ENCODE results near the gene ZNF827.

The ZNF827 gene

DNA sequence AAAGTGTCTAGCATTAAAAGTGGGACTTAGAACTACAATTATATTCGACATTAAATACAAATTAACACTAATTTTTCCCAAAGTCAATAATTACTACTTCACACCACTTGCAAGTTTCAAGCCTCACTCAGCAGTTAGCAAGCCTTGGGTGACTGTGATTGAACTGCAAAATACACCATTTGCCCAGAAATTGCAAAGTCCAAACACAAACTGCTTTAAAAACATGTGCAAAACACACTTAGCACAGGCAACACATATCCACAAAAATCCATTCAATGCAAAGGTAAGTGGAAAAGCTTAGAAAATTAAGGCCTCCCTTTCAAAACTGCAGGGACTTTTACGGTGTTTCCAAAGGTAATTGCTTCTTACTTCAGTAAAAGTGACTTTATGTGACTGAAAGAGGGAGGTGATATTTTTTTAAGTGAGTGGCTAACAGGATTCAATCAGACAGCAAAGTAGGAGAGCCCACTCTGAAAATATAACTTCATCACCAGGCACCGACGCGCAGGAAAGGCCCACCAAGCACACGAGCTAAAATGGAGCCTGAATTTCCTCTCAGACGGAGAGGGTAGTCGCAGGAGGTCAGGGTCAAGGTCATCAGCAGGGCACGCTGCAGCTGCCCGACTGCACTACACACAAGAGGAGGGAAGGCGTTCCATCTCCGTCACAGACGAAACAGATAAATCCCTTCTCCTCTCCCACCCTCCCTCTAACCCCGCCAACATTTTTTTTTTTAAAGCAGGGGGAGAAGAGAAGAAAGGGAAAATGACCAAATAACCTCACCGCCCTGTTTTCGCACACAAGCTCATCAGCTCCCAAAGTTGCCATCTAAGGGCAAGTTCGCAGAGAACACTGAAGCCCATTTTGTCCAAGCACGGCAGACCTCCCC is 3.1 kb downstream of the ZNF827 start:
- DNase-seq (ENCODE audit: low read depth) = no peak

DNA sequence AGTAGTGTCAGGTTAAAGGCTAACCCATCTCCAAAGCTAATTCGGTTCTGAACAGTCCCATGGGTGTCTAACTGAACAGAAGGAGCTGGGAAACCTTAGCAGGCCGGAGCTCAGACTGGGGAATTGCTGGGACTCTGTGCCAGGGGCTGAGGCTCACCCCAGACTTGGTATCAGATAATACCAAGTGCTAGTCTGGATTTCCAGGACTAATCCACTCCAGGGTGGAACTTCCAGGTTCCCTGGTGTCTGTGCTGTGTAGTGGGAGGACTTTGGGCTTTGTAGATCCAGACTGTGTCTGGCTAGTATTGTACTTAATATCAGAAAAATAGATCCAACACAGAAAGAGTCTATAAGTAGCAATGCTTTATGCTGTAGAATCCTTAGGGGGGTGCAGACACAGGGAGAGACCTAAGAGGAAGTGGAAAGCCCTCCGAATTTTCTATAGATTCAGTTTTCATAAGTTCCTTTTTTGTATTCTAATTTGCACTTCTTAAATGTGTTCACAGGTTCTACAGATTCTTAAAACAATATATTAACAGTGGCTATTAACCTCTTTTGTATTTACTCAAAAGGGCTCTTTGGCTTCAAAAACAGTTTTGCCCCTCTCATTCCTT is 4.1 kb downstream of the ZNF827 start:
- DNase-seq (ENCODE audit: low read depth) = no peak

DNA sequence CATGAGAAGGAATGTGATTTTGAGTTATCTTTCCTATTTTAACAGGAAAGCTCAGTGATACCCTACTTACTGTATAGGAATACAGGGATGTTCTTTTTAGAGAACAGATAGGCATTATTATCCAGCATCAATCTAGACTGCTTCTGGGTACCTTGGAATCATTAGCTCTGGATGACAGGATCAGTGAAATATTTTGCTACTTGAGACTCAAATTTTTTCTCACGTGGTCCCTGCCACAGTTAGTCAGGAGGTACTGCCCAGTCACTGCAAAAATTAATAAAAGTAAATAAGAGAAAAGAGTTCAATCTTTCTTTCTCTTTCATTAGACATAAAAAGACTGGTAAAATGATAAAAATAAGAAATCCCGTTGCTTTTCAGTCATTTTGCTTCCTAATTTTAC is 5.5 kb downstream of the ZNF827 start:
- no peak for DNase-seq (ENCODE audit: low read depth)

DNA sequence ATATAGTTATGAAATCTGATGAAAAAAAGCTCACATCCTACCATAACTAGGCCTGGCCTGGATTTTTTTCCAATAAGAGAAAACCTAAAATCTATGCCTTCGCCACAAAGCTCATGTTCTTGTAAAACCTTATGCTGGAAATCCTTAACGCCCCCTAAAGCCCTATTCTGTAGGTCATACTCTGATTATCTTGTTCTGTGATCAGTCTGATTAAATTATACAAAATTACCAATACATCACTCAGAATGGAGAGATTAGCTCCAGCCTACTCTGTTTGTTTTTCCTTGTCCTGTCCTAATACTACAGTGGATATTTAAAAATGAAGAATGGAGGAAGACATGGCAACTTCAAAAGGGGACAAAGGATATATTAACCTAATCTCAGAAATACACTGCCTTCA is 7.2 kb downstream of the ZNF827 start:
- DNase-seq (ENCODE audit: low read depth) = no peak

DNA sequence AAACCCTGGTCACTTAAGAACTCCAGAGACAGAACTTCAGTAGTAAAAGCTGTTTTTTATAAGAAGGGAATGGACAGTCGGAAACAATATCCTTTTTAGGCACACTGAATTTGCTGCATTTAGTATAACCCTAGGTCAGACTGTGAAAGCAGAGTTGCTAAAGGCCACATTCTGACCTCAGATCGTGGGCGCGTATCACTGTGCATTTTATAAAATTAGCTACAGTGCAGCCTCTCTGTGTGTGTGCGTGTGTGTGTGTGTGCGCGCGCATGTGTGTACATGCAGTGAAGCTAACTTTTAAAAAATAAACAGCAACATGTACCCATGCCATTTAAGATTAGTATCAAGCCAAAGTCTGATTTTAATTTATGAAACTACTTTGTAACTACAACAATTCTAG is 8.0 kb downstream of the ZNF827 start:
- DNase-seq (ENCODE audit: low read depth) = no peak

DNA sequence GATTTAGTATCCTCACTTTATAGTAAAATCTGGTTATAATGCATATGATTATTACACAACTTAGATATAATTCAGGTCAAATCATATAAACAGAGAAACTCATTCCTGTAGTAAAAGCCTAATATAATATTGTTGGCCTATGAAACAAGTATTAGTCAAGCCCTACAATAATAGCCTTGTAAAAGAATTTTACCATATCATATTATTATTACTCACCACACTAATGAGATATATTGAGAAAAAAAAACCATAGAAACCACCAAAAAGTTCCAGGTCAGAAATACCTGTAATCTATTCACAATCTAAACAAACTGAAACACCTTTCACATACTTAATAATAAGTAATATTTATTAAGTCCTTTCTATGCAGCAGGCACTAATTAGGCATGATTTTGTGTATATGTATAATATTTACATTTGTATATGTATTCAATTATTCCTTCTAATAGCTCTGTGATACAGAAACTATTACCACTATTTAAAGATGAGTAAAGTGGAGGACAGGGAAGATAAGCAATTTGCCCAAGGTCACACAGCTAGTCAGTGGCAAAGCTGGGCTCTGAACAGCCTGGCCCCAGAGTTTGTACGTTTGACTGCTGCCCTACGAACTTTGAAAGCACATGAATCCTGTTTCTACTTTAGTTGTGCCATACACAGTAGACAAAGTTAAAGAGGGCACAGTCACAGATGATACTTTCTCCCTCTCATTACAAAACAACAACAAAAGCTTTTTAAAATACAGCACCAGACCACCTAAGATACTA is 9.0 kb downstream of the ZNF827 start:
- DNase-seq (ENCODE audit: low read depth) = no peak

DNA sequence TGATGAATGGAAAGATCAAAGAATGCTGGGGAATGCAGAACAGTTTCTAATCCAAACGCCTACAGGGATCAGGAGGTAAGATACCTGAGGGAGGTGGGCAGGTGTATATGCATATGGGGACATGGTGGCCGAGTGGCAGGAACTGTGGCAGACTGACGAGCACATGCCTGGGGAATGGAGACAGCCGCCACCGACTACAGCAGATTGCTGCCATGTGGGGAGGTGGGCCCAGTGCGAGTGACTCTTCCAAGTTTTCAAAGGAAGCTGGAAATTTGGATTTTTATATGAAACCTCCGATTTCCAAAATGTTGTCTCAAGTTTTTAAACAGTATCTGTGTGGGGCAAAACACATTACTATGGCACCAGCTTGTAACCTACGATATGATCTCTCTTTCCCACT is 9.9 kb downstream of the ZNF827 start:
- no peak for DNase-seq (ENCODE audit: low read depth)

DNA sequence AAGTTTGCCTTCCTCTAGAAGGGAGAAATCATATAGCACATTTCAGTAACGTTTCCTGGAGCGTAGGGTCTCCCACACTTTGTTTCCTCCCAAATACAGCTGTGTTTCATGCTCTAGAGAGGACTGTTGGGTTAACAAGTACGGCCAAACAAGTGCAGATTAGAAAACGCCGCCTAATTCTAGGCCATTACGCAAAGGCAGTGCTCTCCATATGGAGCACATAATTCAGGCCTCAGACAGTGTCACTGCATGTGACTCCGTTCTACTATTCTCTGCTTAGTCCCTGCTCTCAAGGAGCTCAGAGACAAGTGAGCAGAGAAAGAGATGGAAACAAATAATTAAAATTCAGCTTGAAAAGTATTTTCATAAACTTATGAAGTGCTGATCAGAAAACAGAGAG is 11.6 kb downstream of the ZNF827 start:
- DNase-seq (ENCODE audit: low read depth) = no peak

DNA sequence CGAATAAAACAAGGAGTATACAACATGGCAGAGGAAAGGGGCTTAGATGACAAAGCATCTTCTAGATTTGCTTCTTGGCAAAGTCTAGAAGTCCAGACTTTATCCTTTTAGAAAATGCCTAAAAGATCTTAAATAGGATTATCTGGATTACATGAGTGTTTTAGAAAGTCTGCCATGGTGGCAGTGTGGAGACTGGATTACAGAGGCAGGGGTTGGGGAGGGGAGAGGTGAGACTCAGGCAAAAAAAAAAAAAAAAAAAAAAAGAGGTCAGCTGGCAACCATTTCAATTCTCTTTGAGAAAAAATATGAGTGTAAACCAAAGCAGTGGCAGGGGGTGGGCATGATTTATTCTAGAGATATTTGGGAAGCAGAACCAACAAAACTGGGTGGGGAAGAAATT is 17.4 kb downstream of the ZNF827 start:
- no peak for DNase-seq (ENCODE audit: low read depth)

DNA sequence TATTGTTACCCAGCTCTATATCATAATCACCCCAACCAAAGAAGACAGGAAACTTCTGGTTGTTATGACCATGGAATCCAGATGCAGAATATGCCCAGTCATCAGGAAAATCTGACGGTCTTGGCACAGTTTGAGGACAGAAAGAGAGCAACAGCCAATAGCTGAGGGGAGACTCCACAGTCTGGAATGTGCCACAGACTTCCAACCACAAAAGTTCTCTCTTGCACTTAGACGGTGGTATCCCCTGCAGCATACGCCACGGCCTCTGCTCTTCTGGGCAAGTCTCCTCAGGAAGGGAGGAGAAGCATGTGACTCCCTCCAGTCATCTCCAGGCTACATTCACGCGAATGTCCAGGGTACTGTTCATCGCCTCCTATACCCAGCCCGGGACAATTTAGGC is 18.4 kb downstream of the ZNF827 start:
- no peak for DNase-seq (ENCODE audit: low read depth)

DNA sequence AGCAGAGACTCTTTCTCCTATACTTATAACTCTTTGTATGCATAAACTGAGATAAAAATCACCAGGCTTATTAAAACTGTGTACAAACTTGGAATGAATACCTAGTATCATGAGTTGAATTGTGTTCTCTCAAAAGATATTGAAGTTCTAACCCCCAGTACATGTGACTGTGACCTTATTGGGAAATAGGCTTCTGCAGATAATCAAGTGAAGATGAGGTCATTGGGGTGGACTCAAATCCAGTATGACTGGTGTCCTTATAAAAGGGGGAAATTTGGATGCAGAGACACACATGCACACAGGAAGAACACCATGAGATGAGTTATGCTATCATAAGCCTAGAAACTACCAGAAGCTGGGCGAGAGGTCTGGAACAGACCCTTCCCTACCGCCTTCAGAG is 26.2 kb downstream of the ZNF827 start:
- no peak for DNase-seq (ENCODE audit: low read depth)

DNA sequence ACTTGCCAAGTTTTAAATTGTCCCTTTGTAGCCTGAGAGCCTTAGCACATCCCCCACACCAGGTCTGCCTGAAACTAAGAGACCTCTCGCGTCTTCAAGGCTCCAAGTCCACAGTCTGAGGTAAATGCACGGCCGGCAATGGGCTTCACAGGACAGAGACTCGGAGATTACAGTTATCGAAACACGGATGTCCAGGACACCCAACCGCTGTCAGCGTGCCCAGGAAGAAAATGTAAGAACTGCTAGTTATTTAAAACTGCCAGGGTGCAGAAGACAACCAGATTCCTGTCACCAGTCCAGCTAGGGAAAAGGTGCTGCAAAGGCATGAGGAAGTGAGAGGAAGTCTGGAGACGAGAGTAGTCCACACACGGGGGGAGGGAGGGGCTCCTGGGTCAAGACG is 28.9 kb downstream of the ZNF827 start:
- no peak for DNase-seq (ENCODE audit: low read depth)

DNA sequence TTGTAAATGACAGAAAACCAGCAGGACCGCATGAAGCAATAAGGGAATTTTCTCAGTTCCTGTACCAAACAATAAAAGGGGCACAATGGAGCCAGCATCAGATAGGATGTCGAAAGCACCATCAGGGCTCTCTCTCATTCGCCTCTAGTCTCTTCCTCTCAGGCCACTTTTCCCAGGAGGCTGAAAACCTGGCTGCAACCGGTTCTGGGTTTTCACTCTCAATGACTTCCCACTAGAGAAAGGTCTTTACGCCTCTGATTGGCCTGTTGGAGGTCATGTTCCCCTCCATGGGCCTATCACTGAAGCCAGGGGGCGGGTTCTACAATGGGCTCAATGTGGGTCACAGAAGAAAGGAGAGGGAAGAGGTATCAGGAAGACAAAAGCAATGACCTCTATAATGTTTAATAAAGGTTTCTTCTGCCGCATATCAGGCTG is 29.3 kb downstream of the ZNF827 start:
- no peak for DNase-seq (ENCODE audit: low read depth)

DNA sequence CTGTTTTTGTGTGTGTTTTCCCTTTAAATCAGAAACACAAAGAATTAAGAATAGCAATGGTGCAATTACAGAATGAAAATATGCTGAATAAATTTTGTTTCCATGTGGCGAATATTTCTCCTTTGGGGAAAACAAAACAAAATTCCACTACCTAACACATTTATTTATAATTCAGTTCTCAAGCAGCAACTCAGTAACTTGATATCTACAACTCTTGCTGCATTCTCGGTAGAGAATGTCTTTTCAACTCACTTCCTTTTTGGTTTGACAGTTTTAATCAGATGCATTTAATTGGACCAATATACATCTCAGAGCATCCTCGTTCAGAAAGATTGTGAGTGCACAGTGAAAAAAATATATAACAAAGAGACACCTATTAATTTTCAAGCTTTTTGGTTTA is 30.8 kb downstream of the ZNF827 start:
- DNase-seq (ENCODE audit: low read depth) = no peak

DNA sequence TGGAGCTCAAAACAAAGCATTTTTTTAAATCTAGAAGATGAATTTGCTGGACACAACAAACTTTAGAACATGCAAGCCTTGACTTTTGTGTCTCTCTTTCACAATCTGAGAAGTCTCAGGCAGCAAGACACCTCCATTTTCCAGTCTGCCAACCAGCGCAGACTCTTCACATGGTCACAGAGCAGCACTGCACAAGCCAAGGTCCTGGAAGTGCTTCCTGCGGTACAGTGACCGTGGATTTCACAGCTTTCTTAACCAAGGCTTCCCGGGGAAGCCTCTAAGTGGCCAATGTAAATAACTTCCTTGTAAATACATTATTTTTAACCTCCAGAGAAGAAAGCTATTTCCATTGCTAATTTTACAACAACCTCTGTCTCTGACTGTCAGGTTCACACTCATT is 31.2 kb downstream of the ZNF827 start:
- DNase-seq (ENCODE audit: low read depth) = no peak

DNA sequence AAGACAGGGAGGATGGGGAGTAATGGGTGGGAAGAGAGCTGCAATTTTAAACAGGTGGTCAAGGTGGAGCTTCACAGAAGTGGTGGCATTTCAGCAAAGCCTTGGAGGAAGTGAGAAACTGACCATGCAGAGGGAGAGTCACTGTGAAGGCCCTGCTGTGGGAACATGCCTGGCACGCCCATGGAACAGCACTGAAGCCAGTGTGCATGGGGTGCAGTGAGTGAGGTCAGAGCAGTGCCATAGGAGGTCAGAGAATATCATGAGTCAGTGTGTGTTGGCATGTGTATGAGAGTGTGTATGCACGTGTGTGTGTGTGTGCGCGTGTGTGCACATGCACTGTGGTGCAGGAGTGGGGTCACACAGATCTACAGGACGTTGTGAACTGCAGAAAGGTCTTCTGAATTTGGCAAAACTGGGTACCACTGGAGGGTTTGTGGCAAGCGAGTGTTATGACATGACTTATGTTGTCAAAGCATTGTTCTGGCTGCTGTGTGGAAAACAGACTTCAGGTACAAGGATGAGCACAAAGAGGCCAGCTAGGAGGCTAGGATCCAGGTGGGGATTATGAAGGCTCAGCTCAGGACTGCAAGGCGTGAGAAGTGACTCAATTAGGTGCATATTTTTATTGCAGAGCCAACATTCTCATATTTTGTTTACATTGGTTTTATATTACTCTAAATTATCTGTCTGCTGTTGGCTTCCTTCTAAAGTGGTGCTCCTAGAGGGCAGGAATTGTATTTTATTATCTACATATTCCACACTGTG is 34.0 kb downstream of the ZNF827 start:
- no peak for DNase-seq (ENCODE audit: low read depth)

DNA sequence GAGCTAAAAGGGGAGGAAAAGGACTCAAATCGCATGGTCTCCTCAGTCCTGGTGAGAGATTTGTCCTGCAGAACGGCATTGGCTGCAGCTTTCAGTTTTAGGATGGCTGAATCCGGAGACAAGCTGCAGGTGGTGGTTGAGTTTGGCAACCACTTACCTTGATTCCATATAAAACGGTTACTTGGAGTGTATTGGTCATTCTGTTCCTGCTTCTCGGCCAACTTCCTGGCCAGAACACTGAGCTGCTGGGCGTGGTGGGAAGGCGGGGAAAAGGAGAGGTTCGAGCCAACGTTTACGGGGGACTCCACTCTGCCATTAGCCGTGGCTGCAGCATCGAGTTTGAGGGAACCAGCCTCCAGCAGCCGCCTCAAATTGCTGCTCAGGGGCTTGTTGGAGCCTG is 36.1 kb downstream of the ZNF827 start:
- no peak for DNase-seq (ENCODE audit: low read depth)

DNA sequence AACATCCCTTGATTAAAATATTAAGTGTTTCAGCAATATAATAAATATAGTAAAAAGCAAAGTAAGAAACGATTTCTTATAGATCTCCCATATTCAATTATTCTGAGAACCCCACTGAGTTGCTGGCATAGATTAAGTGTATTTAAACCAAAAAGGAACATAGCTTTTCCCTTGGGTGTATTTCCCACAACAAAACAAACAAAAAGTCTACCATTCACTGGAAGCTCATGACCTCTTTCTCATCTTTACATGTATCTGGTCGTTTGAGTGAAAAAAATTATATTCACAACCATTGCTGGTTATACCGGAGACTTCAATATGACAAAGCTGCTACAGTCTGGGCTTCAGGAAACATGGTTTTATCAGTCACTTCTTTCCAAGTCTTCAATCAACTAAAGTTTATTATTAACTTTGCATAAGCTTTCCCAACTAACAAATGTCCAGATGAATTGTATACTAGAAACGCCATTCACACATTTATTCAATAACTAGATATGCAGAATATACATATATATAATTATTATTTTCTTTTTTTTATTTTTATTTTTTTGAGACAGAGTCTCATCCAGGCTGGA is 38.6 kb downstream of the ZNF827 start:
- DNase-seq (ENCODE audit: low read depth) = no peak

DNA sequence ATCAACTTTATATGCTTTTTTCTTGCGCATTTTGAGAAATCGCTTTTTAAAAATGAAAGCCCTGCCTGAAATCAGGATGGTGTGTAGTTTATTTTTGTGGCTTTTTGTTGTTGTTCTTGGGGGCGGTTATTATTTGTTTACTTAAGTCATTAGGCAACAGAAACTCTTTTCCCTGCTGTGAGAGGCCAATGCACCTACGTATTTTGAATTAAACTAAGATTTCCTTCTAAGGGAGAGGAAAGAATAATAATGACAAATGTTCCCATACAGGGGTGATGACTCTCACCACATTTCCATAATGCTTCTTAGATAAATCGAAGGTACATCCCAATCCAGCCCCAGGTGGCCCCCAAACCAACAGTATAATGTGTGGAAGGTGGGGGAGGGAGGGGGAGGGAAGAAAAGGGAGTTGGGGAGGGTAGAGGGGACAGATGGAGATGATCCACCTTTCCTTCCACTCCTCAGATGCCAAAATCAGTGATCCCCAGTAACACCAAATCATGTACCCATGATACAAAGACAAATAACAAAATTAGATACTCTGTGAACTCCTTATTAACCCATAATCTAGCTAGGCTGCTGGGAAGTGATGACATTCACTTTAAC is 39.6 kb downstream of the ZNF827 start:
- no peak for DNase-seq (ENCODE audit: low read depth)

DNA sequence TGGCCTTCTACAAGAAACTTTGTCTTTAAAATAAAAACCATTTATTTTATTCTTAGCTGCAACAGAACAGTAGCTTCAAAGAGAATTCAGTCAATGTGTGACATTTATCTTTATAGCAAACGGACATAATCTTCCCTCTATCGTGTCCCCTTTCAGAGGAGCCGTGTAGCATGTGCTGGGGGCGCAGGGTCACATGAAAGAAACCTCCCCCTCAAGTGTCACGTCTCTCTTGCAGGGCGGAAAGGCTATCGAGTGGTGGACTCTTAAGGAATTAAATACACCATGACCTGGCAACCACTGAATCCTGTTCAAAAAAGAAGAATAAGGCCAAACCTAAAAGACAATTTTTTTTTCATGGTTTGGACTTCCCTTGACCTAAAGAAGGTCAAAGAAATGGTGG is 40.2 kb downstream of the ZNF827 start:
- no peak for DNase-seq (ENCODE audit: low read depth)

DNA sequence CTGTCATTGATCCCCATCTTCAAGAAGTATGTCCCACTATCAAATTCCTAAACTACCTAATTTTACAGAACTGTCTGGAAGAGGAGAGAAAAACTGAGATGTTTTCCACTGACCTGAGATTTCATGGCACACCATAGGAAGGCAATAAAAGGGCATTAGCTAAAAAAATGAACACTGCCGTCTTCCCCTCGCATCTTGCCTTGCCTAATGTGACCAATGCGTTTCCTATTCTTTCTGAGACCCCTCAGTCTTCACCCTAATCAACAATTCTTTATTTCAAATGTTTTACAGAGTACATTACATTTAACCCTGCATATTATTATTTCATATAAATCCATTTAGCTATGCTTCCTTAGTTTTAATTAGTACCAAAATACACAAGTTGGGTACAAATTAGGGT is 43.6 kb downstream of the ZNF827 start:
- DNase-seq (ENCODE audit: low read depth) = no peak

DNA sequence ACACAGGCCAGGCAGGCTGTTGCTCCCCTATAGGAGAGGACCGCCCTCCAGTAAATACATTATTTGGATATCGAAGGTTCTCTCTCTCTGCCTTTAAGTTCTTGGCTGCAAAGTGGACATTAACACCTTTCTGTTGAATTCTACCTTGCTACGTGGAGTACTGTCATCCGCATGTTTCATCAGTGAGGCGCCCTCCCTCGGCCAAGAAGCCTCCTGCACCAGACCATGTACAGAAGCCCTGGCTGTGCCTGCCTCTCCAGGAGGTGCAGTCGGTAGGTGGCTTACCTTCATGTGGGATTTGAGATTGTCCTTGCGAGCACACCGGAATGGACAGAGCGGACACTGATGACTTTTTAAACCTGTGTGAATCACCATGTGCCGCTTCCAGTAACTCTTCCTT is 46.7 kb downstream of the ZNF827 start:
- no peak for DNase-seq (ENCODE audit: low read depth)

All from T-helper 22 cell (primary cell).